Tibial nerve (tissue), 4 donors: ENCODE data around the gene STAT3. TPM values are rescaled to one million over a fixed set of nuclear protein-coding genes. Genes with fewer than 3 reads are reported as not detected.
A peak's percentile ranks its signal among the peaks of the same experiment; 100 is the strongest.

ENCODE experiments used
- DNase-seq, 2 donors: peaks; one replicate each; pipeline ENCODE4 v3.0.0-alpha.2; 2019; ENCODE audit warnings: low spot score in 2 of 2
- H3K27ac ChIP-seq, 4 donors: fragments of 200-600 bp; sonication (generic) in 3 of 4; one replicate each; pipeline ENCODE4 v1.5.1; 2017 to 2019; ENCODE audit warnings: mild to moderate bottlenecking in 1 of 4
- H3K27me3 ChIP-seq, 2 donors: fragments of 200-600 bp; sonication (generic) in 1 of 2; one replicate each; pipeline versions ENCODE4 v1.5.1 to v1.6.0; 2017 to 2019
- H3K36me3 ChIP-seq, 3 donors: fragments of 200-600 bp; sonication (generic); one replicate each; pipeline ENCODE4 v1.5.1; 2018 to 2019
- H3K4me1 ChIP-seq, 4 donors: fragments of 200-600 bp; sonication (generic) in 3 of 4; one replicate each; pipeline ENCODE4 v1.5.1; 2017 to 2019
- H3K4me3 ChIP-seq, 4 donors: fragments of 200-600 bp; sonication (generic) in 3 of 4; one replicate each; pipeline ENCODE4 v1.5.1; 2017 to 2019; ENCODE audit warnings: mild to moderate bottlenecking in 1 of 4, moderate library complexity in 1 of 4
- H3K9me3 ChIP-seq, 4 donors: fragments of 200-600 bp; sonication (generic) in 3 of 4; one replicate each; pipeline ENCODE4 v1.5.1; 2017 to 2019
- CTCF ChIP-seq, 5 experiments: fragments of 200-600 bp in 3 of 5; fragments of 450-650 bp in 2 of 5; sonication (generic) in 3 of 5; IDR thresholded peaks; one replicate each; pipeline ENCODE4 v1.5.1; 2016 to 2019; ENCODE audit warnings: antibody characterized with exemption in 5 of 5, mild to moderate bottlenecking in 3 of 5, moderate library complexity in 2 of 5
- EP300 ChIP-seq, 2 donors: sonication (generic); formaldehyde crosslinking; IDR thresholded peaks; one replicate each; pipeline ENCODE4 v1.6.1; 2017; ENCODE audit warnings: antibody characterized with exemption in 2 of 2, mild to moderate bottlenecking in 1 of 2
- POLR2A ChIP-seq, 2 donors: fragments of 450-650 bp; IDR thresholded peaks; one replicate each; pipeline ENCODE4 v1.6.1; 2017; ENCODE audit warnings: antibody characterized with exemption in 2 of 2, mild to moderate bottlenecking in 2 of 2, moderate library complexity in 2 of 2
- WGBS, 2 donors: methylation state at CpG; one replicate each; pipeline ENCODE4 v1.1.5; 2018; 5-methylcytosine and 5-hydroxymethylcytosine counted together
- total RNA-seq, 4 donors: library from RNA; depleted of rRNA; stranded (reverse); fragments of >200 nt; gene quantifications; one replicate each; pipeline ENCODE4 v1.1.0, GENCODE V29; 2016

The STAT3 gene
- total RNA-seq, 4 donors from 2014 or later, result 133 to 322 (median 188) TPM

- Histone ChIP-seq H3K27me3 (no peaks in the 10 kb centered on the region), H3K9me3 (no peaks in the 10 kb centered on the region), H3K36me3 (peaks cover 2 to 93% (median 38%) of the 10 kb centered on the region in 3 donors), H3K4me1 (peaks cover 0 to 16% (median 2%) of the 10 kb centered on the region in 4 donors), H3K4me3 (no peak overlapping the region), H3K27ac (no peak overlapping the region)
- 66 to 74% methylated on average over 3 of the region's 3 CpGs for WGBS, 2 donors
- no peak for TF ChIP-seq EP300 (IDR thresholded peaks at IDR 0.05)
- no peak for TF ChIP-seq POLR2A (IDR thresholded peaks at IDR 0.05)
- TF ChIP-seq CTCF (IDR thresholded peaks at IDR 0.05), result no peak
- no peak for DNase-seq
These were observed 53.6 kb downstream of the STAT3 start for GRCh38 chr17:42334677-42335076.

DNA sequence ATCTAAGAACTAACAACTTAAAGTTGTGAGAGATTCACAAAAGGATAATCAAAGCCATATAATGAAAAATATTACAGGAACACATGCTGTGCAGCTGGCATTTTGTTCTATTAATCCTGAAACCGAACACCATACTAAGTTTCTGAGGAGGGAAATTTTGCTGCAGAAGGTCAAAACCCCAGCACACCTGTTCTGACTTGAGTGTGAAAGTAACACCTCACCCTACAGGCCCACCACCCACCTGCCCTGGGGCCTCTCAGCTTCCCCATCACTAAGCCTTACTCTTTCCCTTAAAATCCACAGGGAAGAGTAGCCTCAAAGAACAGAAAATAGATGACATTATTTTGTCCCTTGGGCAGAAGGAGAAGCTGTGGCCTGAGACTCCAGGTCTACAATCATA is 55.2 kb downstream of the STAT3 start:
- no peak for DNase-seq
- TF ChIP-seq CTCF (IDR thresholded peaks at IDR 0.05) (no peak), POLR2A (IDR thresholded peaks at IDR 0.05) (no peak)
- H3K4me1 ChIP-seq, result peaks cover 0 to 19% (median 10%) of the 10 kb centered on the region in 4 donors
- no peaks in the 10 kb centered on the region for H3K9me3 ChIP-seq
- H3K4me3 ChIP-seq, result no peak overlapping the region
- no peaks in the 10 kb centered on the region for H3K27me3 ChIP-seq
- 74 to 79% methylated on average over 1 of the region's 1 CpG for WGBS, 2 donors
- no peak overlapping the region for H3K27ac ChIP-seq
- peaks cover 2 to 91% (median 48%) of the 10 kb centered on the region in 3 donors for H3K36me3 ChIP-seq

GRCh38 chr17:42329025-42329976 is 58.9 kb downstream of the STAT3 start:
- H3K27ac ChIP-seq, result peak overlapping the region; percentile 3 to 74 (median 61)
- H3K9me3 ChIP-seq, result no peaks in the 10 kb centered on the region
- H3K4me3 ChIP-seq, result no peak overlapping the region

GRCh38 chr17:42325026-42325425 is 63.2 kb downstream of the STAT3 start:
- DNase-seq, result no peak
- Histone ChIP-seq H3K27me3 (no peaks in the 10 kb centered on the region), H3K36me3 (peaks cover 3 to 93% (median 26%) of the 10 kb centered on the region in 3 donors), H3K9me3 (no peaks in the 10 kb centered on the region), H3K4me1 (peaks cover 0 to 33% (median 12%) of the 10 kb centered on the region in 4 donors), H3K4me3 (no peak overlapping the region), H3K27ac (no peak overlapping the region)
- TF ChIP-seq EP300 (IDR thresholded peaks at IDR 0.05), result no peak
- no peak for TF ChIP-seq POLR2A (IDR thresholded peaks at IDR 0.05)
- no peak for TF ChIP-seq CTCF (IDR thresholded peaks at IDR 0.05)
- 79 to 87% methylated on average over 7 of the region's 7 CpGs for WGBS, 2 donors

More at GRCh38 chr17:42329025-42329976, 58.9 kb downstream of the STAT3 start:
- no peaks in the 10 kb centered on the region for H3K27me3 ChIP-seq
- 27 to 37% methylated on average over 11 of the region's 11 CpGs for WGBS, 2 donors
- DNase-seq, result no peak
- H3K36me3 ChIP-seq, result peaks cover 0 to 94% (median 40%) of the 10 kb centered on the region in 3 donors
- TF ChIP-seq CTCF (IDR thresholded peaks at IDR 0.05), result no peak
- peak in 1 of 2 donors; percentile 20 for TF ChIP-seq EP300 (IDR thresholded peaks at IDR 0.05)
- no peak for TF ChIP-seq POLR2A (IDR thresholded peaks at IDR 0.05)
- H3K4me1 ChIP-seq, result peaks cover 0 to 19% (median 10%) of the 10 kb centered on the region in 4 donors

DNA sequence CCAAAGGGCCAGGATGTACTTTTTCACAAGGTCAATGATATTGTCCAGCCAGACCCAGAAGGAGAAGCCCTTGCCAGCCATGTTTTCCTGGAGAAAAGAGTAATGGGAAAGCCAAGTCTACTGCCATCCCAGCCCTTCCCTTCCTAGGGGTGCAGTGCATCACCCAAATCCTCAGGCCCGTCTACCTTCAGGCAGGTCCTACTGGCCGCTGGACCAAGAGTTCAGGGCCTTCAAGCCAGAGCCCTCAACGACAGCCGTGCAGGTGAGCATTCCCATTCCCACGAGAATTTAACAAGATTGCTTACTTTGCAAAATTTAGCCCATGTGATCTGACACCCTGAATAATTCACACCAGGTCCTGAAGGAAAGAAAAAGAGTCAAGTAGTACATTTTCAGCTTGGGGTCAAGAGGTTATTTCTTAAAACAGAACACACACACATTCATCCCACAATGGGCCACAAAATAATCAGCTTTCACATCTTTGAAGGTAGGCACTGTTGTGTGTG is 64.9 kb downstream of the STAT3 start:
- Histone ChIP-seq H3K9me3 (no peaks in the 10 kb centered on the region), H3K4me1 (peaks cover 0 to 24% (median 4%) of the 10 kb centered on the region in 4 donors), H3K36me3 (peaks cover 3 to 96% (median 16%) of the 10 kb centered on the region in 3 donors), H3K27me3 (no peaks in the 10 kb centered on the region), H3K4me3 (no peak overlapping the region), H3K27ac (peak overlapping the region in 2 of 4 donors; percentile 22 to 49)
- 74 to 85% methylated on average over 5 of the region's 5 CpGs for WGBS, 2 donors
- no peak for TF ChIP-seq EP300 (IDR thresholded peaks at IDR 0.05)
- no peak for DNase-seq
